Stimulated activated CD4-positive, alpha-beta T cell treated with anti-CD3 and anti-CD28 coated beads, Interleukin-12 subunit alpha, Interleukin-12 subunit beta, amount 100 ng/mL, for 24 hours (primary cell): ENCODE results near the gene VIPR2.
"Not testable (repeated sequence)": the region's sequence is repeated elsewhere in the genome, so short reads cannot be mapped to it uniquely, and the experiment has no call there.

Experiments used
- DNase-seq, 2 experiments: peaks; one replicate each; pipeline ENCODE4 v3.0.0-alpha.2; 2020; ENCODE audit warnings: low read depth in 2 of 2

The VIPR2 gene

DNA sequence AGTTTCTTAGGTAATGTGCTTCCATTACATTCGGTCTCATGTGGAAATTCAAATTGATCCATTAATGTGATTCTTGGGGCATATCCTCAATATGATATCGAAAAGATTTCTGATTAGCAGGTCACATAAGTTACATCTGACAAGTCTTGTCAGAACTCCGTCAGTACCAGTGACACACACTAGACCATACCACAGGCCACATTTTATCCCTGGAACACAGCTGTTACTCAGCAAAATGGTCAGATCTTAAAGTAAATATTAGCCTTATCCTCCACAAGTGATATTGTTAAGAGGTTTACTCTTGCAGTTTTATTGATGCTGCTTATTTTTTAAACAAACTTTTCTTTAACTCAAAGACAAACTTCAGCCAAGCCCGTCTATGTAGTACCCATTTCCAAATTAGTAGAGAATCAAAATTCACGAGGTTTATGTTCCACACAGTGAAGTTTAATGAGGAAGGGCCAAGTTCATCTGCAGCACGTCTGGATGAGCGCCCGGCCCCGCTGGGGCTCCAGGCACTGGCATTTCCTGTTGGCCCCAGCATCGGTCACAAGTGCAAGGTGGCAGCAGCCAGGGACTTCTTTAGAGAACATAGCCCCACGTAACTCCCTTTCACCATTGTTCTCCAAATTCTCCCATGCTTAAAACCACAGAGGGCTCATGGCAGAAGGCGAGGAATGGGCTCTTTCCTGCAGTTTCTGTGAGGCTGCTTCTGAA, 132.2 kb downstream of the VIPR2 start:
- DNase-seq = no peak

DNA sequence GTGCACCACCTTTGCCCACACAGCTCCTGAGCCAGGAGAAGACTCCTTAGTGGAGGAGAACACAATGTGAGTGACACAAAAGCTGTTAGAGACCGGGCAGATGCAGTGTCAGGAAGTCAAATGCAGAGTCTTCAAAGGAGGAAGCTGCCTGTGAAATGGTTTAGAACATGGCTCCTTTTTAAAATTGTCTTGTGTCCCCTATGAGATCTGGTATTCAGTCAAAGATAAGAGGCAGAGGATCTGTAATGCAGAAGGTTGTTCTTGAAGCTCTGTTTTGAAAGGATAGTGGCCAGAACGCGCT, 133.0 kb downstream of the VIPR2 start:
- no peak for DNase-seq

DNA sequence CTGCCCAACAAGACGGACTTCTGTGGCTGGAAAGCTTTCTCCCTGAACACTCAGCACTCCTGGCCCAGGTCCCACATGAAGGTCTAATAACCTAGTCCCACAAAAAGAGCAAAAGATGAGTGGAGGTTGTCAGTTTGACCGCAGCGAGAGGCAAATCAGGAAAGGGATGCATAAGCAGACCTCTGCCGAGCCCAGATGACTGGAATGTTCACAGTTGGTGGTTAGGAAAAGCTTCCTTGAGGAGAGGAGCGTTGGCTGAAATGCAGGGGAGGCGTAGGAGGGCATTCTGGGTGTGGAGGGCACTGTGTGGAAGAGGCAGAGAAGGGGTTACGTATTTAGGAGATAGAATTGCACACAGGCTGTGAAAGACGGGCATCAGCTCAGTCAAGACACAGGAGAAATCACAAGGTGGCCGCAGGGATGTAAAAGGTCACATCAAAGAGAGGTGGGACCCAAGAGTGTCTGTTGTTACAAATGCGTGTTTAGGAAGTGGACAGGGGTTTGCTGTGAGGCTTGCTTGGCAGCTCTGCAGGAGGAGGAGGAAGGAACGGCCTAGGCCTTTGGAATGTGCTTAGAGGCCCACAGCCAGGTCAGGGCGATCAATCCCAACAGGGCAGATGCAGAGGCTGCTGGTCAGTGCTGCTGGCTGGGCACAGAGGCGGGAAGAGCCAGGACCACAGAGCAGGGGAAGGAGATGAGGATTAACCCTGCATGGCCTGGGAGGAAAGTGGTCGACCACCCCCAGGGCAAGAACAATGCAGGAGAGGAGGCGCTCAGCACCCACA, 133.5 kb downstream of the VIPR2 start:
- DNase-seq = no peak

DNA sequence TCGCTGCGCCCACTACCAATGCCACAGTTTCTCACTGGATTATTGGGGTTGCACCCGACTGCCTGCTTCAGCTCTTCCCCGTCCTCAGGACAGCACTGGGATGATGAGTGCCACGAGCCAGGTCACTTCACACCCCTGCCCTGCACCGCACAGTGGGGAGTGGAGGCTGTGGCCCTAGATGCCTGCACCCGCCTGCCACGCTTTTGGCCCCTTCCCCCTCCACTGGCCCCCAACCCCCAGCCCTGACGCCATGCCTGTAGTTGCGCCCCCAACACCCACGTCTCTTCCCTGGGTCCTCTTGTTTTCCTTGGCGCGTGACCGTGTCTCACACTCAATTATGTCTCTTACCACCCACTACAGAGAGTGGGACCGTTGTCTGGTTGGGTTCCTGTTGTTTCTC, 134.3 kb downstream of the VIPR2 start:
- no peak for DNase-seq

DNA sequence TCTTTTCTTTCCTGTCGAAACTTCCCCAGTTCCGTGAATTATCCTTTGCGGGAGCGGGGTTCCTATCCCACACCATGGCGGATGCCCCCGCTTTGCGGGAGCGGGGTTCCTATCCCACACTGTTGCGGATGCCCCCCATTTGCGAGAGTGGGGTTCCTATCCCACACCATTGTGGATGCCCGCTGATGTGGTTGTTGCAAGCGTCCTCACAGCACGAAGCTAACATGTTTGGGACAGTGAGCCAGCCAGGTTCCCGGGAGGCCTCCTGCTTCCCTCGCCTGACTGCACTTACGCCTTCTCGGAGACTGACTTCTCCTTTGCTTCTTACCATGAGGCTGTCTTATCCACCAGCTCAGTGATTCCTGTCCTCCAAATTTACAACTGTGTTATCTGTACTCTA, 134.7 kb downstream of the VIPR2 start:
- DNase-seq = no peak

DNA sequence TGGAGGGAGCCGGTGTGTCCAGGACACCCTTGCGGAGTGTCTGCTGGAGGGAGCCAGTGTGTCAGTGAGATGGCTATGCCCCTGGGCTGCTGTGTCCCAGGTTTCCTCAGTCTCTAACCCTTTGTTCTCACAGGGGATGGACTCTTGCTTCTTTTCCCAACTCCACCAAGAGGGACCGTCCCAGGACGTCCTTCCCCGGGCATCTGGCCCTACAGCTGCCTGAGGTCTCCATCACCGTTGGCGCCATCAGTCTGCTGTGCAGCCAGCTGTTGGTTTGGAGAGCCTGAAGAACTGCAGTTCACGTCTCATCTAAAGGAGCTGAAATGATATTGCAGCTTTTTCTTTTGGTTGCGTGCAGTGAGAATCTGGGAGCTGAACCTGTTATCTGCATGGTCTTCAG, 136.2 kb downstream of the VIPR2 start:
- DNase-seq = no peak

DNA sequence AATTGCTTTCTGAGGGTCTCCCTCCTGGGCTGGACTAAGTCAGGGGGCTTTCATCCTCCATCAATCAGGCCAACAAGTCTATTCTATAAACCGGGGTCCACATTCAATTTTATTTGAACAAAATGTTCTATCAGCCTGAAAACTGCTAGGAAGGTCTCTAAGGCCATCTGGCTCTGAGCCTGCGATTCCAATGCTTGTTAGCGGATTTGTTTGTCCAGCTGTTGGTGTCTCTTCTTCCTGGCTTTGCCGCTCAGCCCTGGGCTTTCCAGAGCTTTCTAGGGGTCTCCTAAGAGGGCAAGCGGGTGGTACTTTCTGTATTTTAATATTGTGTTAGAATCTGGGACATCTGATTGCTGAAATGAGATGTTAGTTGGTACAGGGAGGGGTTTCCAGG, 136.7 kb downstream of the VIPR2 start:
- no peak for DNase-seq

DNA sequence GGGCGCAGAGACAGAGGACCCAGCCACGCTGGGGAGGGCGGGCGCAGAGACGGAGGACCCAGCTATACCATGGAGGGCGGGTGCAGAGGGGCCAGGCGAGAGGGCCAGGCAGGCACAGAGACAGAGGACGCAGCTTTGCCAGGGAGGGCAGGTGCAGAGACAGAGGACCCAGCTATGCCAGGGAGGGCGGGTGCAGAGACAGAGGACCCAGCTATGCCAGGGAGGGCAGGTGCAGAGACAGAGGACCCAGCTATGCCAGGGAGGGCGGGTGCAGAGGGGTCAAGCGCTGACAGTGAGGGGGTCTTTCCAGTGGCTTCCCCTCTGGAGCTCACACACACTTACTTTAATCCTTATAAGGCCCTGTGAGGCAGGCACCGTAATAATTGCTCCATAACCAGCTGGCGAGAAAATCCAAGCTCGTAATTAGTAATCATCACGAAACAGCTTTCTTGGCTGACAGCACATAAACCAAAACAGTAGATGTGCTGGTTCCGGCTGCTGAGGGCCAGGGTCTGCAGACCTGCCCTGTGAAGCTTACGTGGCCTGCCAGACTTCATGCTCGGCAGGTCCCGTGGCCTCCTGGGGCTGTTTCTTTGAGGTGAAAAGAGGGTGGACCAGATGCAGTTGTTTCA, 137.2 kb downstream of the VIPR2 start:
- no peak for DNase-seq

DNA sequence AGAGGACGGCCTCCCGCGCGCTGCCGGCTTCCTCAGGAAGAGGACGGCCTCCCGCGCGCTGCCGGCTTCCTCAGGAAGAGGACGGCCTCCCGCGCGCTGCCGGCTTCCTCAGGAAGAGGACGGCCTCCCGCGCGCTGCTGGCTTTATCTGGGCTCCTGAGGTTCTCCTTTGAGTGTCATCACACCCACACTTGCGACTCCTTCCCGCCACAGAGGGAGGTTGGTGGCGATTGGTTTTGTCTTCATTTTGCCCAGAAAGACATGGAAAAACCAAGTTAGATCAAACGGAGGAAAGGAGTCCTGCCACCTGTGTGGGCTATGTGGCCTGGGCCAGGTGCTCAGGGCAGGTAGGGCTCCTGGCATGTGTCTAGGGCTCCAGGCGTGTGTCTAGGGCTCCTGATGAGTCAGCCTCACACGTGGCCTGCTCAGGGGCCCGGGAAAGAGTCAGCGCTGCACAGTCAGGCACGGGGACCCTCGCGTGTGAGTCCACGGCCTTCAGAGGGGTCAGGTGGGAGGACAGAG, 138.0 kb downstream of the VIPR2 start:
- no peak for DNase-seq

DNA sequence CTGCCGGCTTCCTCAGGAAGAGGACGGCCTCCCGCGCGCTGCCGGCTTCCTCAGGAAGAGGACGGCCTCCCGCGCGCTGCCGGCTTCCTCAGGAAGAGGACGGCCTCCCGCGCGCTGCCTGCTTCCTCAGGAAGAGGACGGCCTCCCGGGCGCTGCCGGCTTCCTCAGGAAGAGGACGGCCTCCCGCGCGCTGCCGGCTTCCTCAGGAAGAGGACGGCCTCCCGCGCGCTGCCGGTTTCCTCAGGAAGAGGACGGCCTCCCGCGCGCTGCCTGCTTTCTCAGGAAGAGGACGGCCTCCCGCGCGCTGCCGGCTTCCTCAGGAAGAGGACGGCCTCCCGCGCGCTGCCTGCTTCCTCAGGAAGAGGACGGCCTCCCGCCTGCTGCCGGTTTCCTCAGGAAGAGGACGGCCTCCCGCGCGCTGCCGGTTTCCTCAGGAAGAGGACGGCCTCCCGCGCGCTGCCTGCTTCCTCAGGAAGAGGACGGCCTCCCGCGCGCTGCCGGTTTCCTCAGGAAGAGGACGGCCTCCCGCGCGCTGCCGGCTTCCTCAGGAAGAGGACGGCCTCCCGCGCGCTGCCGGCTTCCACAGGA, 138.6 kb downstream of the VIPR2 start:
- not testable (repeated sequence) for DNase-seq

DNA sequence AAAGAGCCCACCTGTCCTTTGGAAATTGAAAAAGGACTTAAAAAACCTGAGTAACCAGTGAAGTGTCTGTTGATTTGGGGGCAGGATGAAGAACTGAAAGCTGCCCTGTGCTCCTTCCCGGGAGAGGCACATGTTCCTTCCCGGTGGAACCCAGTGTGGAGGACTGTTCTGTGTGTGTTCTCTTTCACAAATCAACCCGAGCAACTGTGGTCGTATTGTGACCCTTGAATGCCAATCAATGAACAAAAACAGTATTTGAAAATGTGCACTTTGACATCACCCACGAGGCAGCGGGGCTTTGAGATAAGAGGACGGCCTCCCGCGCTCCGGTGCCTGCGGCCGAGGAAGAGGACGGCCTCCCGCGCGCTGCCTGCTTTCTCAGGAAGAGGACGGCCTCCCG, 139.0 kb downstream of the VIPR2 start:
- DNase-seq = no peak

DNA sequence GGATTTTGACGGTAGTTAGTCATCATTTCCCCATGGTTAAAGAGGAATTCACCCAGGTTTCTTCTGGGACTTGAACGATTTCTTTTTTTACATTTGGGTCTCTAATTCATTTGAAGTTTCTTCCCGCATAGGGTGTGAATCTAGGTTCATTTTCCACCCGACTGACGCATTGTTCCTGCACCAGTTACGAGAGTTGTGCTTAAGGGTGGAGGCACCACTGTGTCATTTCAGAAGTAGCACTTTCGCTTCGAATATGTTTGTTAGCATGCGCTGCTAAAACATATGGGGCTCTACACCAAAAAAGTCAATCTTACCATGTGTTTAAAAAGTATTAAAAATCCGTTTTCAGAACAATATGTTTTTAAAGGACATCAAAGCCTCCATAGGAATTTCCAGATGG, 140.3 kb downstream of the VIPR2 start:
- DNase-seq = peak; percentile 7 to 29

DNA sequence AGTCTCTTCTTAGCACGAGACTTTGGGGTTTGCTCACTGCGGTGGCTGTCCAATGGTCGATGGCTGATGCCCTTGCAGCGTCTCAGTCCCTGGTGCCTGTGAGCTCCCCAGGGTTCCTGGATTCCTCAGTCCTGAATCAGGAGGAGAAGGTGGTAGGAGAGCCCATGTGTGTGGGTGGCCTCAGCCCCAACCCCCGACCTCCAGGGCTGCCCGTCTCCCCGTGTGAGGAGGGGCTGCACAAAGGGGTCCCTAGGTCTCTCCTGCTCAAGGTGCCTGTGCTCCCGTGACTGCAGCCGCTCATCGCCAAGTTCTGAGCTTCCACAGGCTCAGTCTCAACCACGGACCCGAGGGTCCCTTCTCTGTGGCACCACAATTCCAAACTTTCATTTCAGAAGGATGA, 142.9 kb downstream of the VIPR2 start:
- DNase-seq = no peak

DNA sequence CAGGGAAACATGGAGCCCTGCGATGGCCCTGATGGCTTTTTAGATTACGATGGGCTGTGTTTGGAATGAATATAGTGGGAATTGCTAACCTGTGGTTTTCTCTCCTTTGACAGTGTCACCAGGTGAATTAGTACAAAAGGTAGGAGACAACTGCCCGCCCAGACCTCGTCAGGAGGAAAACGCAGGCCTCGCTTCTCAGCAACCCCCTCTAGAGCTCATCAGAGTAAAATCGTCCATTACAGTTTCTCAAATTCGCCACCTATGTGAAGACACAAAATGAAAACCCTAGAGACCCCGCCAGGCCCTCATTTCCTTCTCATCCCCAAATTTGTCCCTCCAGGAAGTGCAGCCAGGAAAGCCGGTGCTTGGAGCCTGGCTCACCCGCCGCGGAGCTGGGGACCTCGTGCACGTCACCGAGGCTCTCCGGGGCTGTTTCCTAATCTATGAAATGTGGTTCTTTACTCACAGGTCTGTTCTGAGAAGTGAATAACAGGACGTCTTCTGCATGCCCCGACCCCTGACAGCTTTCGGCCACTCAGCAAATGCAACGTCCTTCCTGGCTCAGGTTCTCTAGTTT, 143.7 kb downstream of the VIPR2 start:
- DNase-seq = no peak

DNA sequence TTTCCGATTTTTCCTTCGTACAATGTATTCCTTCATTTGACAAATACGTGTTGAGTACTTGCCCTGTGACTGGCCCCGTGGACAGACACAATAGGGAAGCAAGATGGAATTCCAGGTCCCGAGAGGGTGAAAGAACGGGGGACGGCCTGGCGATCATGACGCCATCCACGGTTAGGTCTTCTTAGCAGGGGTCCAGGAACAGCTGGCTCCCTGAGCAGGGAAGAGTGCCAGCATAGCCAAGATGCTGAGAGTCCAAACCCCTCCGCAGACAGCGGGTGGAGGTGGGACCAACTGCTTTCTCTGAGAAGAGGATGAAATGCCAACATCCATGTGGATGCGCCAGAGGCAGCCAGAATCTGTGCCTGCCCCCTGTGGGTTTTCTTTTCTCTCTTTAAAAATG, 144.6 kb downstream of the VIPR2 start:
- no peak for DNase-seq

DNA sequence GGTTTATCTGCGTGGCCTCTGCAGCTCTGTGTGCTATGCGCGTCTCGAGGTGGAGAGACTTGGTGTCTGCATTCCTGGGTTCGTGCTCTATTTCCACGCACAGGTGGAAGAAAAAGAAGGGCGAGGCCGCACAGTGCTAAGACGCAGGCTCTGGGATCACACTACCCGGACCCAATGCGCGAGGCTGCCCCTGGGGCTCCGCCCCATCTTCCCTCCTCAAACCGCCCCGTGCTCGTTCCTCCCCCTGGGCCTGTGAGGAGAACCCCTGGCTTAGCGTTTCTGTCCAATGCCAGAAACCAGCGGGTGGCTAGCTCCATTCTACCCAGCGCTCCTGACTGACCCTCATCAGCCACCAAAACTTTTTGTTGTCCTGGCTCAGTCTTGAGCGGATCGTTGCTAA, 145.2 kb downstream of the VIPR2 start:
- no peak for DNase-seq

DNA sequence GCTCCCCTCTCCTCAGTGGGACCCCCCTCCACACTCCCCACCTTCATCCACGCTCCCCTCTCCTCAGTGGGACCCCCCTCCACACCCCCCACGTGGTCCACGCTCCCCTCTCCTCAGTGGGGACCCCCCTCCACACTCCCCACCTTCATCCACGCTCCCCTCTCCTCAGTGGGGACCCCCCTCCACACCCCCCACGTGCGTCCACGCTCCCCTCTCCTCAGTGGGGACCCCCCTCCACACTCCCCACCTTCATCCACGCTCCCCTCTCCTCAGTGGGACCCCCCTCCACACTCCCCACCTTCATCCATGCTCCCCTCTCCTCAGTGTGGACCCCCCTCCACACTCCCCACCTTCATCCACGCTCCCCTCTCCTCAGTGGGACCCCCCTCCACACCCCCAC, 146.4 kb downstream of the VIPR2 start:
- DNase-seq = not testable (repeated sequence)

DNA sequence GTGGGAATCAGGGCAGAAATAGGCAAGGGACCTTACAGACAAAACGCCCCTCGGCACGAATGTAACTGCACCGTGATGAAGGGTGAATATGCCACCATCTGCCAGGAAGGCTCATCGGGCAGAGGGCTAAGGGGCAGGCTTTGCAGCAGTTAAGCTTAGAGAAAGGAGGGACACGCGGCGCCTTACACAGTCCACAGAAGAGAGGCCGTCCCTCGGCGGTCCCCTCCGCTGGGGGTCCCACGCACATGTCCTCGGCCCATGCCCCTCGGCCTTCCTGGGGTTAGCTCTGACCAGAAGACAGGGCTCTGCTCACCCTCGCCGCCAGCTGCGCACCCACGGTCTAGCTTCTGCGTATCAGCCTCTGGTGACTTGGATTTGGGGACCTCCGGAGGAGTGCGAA, 147.2 kb downstream of the VIPR2 start:
- DNase-seq = no peak

DNA sequence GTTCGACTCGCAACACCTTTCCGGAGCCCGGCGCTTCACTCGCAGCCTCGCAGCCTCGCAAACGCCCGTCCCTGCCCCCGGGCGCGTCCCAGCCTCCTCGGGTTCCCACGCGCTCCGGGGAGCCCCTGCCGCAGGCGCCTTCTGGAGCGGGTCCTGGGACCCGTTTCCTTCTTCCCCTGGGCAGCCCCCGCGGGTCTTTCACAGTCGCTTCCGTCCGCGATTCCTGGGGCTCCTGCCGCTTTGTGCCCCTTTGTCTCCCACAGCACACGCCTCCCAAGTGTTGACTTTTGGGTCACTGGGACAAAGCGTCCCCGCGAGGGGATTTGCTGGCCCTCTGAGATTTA, 147.6 kb downstream of the VIPR2 start:
- no peak for DNase-seq

DNA sequence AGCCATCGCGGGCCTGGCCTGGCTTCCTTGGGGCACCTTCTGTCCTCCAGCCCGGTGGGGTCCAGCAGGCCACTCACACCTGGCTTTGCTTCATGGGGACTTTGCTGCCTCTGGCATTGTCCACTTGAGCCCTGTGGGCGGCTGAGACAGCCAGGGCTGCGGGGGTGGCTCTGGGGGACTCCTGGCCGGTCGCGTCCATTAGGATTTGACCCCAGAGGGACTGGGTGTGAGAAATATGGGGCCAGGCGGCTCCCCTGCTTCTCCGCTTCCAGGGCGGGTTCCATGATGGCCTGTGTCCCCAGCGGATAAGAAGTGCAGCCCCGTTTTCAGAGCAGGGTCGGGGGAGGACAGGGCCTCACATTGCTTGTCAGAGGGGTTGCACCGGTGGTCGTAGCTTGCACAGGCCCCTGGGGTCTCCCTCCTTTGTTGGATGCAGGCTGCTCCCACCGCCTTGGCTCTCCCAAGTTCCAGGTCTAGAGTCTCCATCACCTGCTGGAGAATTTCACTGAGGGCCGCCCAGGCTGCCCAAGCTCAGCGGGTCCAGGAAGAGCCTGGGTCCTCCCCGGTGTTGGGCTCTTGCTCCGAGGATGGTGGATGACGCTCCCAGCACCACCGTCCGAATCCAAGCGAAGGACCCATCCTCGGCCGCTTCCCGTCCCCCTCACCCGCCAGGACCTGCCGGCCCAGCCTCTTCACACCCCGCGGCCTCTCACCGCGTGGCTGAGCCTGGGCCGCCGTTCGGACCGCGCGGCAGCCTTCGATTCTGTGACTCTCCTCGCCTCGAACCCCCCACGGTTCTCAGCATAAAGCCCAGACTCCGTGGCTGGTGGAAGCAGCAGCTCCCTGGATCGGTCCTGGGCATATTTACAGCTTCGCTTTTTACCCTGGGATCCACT, 148.2 kb downstream of the VIPR2 start:
- no peak for DNase-seq

DNA sequence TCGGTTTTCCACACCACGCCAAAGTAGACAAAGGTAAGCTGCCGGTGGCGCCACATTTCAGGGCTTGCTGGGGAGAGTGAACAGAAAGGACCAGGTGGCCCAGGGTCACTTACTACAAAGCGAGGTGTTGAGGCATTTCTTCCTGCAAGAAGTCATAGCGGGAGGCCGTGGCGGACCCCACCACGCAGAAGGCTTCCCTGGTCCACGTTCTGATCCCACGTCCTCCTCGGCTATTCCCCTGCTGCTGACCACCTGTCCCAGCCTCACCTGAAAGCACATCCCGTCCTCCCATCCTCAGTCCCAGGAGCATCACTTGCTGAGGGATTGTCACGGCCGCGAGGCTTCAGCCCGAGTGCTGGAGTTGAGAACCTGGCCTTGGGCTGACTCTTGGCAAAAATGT, 149.2 kb downstream of the VIPR2 start:
- DNase-seq = no peak
